ENCODE results near the gene RPTOR. TPM values are rescaled to one million over a fixed set of nuclear protein-coding genes. Genes with fewer than 3 reads are reported as not detected.

RPTOR gene
- polyA plus RNA-seq, 1 donor from 2014 or later: 8.0 TPM

DNA sequence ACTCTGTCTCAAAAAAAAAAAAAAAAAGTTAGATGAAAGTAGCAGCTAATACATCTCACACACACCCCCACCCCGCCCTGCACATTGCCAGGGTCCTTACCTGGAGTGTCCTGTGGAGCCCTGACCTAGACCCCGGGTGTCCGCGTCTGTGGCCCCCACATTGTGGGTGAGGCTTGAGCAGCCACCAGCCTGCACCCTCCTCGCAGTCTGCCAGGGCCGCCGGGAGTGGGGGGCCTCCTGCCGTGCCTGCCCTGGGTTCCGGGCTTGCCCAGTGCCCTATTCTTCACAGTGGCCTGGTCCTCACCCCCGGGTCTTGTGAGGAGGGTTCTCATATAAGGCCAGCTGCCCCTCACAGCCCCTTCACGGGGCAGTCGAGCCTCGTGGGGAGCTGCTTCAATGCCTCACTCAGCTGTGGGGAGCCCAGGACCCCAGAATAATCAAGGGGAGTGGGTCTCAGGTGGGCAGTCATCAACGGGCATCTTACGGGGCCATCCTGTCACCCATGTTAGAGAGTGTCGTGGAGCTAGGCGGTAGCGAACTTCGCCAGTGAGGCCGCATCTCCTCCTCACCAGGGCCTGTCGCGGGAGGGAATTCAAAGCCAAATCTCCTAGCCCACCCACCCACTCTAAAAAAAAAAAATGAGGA is 361.1 kb downstream of the RPTOR start:
- TF ChIP-seq TAF1 (IDR thresholded peaks at IDR 0.05; ENCODE audit: low read depth): no peak
- no peak for TF ChIP-seq SMC3 (conservative IDR thresholded peaks at IDR 0.05; ENCODE audit: poor library complexity)
- no peak for TF ChIP-seq POLR2AphosphoS5 (IDR thresholded peaks at IDR 0.05)
- TF ChIP-seq REST (IDR thresholded peaks at IDR 0.05; ENCODE audit: borderline replicate concordance): no peak
- TF ChIP-seq CTCF (IDR thresholded peaks at IDR 0.05; ENCODE audit: poor library complexity, severe bottlenecking): no peak
- no peak for TF ChIP-seq EP300 (conservative IDR thresholded peaks at IDR 0.05; ENCODE audit: poor library complexity, severe bottlenecking)
- TF ChIP-seq EZH2 (IDR thresholded peaks at IDR 0.05; ENCODE audit: borderline replicate concordance, insufficient read depth, low read length, poor library complexity, severe bottlenecking): no peak
- TF ChIP-seq RAD21 (conservative IDR thresholded peaks at IDR 0.05): no peak
- TF ChIP-seq MXI1 (conservative IDR thresholded peaks at IDR 0.05; ENCODE audit: poor library complexity, severe bottlenecking): no peak
- no peaks in the 10 kb centered on the region for H3K27me3 ChIP-seq (ENCODE audit: insufficient read depth, low read depth, low read length)
- H3K27ac ChIP-seq (ENCODE audit: low read length): no peak overlapping the region
- H3K9me2 ChIP-seq (ENCODE audit: insufficient read depth, low read length): no peaks in the 10 kb centered on the region
- no peak overlapping the region for H3K9ac ChIP-seq (ENCODE audit: low read length)
- no peaks in the 10 kb centered on the region for H4K20me1 ChIP-seq (ENCODE audit: insufficient read depth)
- no peaks in the 10 kb centered on the region for H3K79me2 ChIP-seq (replicated peaks; ENCODE audit: insufficient read depth, low read length)
- H3K4me2 ChIP-seq (ENCODE audit: low read length): no peak overlapping the region
- H3K36me3 ChIP-seq (ENCODE audit: insufficient read depth, low read length): no peaks in the 10 kb centered on the region
- no peak overlapping the region for H2AFZ ChIP-seq (ENCODE audit: low read depth, low read length)
- H3F3A ChIP-seq (ENCODE audit: insufficient read depth, low read length, poor library complexity, severe bottlenecking): no peaks in the 10 kb centered on the region
- no peaks in the 10 kb centered on the region for H3K9me3 ChIP-seq (ENCODE audit: low read length)
- no peak overlapping the region for H3K4me3 ChIP-seq (ENCODE audit: low read length)

DNA sequence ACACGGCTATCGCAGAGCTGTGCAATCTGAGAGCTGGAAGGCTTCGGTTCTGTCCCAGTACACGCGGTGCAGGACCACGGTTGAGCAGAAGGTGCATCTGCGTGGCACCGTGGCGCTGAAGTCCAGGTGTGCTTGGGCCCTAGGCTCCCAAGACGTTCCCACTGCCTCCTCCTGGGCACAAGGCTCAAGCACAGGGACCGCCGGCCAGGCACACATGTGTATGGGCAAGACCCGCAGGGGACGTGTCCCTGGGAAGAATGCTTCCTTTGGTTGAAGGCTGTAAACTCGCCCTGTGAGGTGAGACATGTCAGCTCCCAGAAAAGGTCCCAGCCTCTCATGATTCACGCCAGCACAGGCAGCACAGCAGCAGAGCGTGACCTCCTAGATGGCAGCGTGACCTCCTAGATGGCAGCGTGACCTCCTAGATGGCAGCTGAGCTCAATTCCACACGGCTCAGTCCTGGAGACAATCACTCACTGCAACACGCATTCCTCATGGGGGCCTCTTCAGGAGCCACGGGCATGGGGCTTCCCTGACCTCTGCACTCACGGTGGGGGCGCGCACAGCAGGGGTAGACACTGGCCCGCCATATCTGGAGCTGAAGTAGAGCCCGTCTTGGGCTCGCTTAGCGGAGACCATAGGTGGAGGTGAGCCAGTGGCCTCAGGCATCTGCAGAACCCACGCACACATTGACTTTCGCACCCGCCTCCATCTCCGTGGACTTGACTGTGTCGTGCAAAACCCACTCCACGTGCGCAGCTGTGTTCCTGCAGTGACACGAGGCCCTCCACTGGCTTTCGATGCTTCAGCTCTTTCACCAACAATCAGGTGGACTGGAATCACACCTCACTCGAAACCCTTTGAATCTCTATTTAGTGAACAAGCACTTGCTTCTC is 362.0 kb downstream of the RPTOR start:
- TF ChIP-seq MXI1 (conservative IDR thresholded peaks at IDR 0.05; ENCODE audit: poor library complexity, severe bottlenecking) (no peak), REST (IDR thresholded peaks at IDR 0.05; ENCODE audit: borderline replicate concordance) (no peak), POLR2AphosphoS5 (IDR thresholded peaks at IDR 0.05) (no peak), CTCF (IDR thresholded peaks at IDR 0.05; ENCODE audit: poor library complexity, severe bottlenecking) (no peak), SMC3 (conservative IDR thresholded peaks at IDR 0.05; ENCODE audit: poor library complexity) (no peak), EP300 (conservative IDR thresholded peaks at IDR 0.05; ENCODE audit: poor library complexity, severe bottlenecking) (no peak), TAF1 (IDR thresholded peaks at IDR 0.05; ENCODE audit: low read depth) (no peak), EZH2 (IDR thresholded peaks at IDR 0.05; ENCODE audit: borderline replicate concordance, insufficient read depth, low read length, poor library complexity, severe bottlenecking) (no peak)
- H3K79me2 ChIP-seq (replicated peaks; ENCODE audit: insufficient read depth, low read length): no peaks in the 10 kb centered on the region

More for the DNA sequence above, 362.0 kb downstream of the RPTOR start:
- H4K20me1 ChIP-seq (ENCODE audit: insufficient read depth): no peaks in the 10 kb centered on the region
- no peak overlapping the region for H3K9ac ChIP-seq (ENCODE audit: low read length)
- H3F3A ChIP-seq (ENCODE audit: insufficient read depth, low read length, poor library complexity, severe bottlenecking): no peaks in the 10 kb centered on the region
- no peak overlapping the region for H2AFZ ChIP-seq (ENCODE audit: low read depth, low read length)
- H3K9me3 ChIP-seq (ENCODE audit: low read length): no peaks in the 10 kb centered on the region
- H3K36me3 ChIP-seq (ENCODE audit: insufficient read depth, low read length): no peaks in the 10 kb centered on the region
- H3K4me2 ChIP-seq (ENCODE audit: low read length): no peak overlapping the region
- H3K4me3 ChIP-seq (ENCODE audit: low read length): no peak overlapping the region
- no peaks in the 10 kb centered on the region for H3K27me3 ChIP-seq (ENCODE audit: insufficient read depth, low read depth, low read length)
- H3K9me2 ChIP-seq (ENCODE audit: insufficient read depth, low read length): no peaks in the 10 kb centered on the region
- H3K27ac ChIP-seq (ENCODE audit: low read length): no peak overlapping the region
